Kidney tubule cell (primary cell): ENCODE data around the gene GAA.
A peak's percentile ranks its signal among the peaks of the same experiment; 100 is the strongest.
"Not testable (repeated sequence)": the region's sequence is repeated elsewhere in the genome, so short reads cannot be mapped to it uniquely, and the experiment has no call there.

ENCODE experiments used
- DNase-seq: peaks from one replicate; pipeline ENCODE4 v3.0.0-alpha.2; 2018; ENCODE audit warnings: low spot score

The GAA gene

DNA sequence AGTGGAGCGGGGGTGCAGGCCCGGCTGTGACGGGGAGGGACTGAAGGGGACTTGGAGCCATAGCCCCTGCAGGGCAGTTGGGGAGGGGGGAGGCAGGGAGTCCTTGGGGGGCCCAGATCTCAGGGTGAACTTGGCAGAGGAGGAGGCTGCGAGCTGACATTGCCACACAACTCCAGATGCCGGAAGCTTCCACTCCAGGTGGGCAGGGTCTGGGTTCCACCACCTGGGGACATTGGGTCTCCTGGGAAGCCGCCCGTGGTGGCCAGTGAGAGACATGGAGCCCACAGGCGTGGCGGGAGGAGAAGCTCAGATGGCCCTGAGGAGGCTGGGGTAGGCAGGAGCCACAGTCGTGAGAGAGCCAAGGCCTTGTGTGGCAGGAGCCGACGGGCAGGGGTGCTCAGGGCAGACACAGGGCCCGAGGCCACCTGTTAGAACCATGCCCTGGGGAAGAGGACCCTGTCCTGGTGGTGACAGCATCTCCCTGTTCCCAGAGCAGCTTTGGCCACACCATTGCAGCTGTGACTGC, 18.2 kb upstream of the GAA start:
- DNase-seq = no peak

DNA sequence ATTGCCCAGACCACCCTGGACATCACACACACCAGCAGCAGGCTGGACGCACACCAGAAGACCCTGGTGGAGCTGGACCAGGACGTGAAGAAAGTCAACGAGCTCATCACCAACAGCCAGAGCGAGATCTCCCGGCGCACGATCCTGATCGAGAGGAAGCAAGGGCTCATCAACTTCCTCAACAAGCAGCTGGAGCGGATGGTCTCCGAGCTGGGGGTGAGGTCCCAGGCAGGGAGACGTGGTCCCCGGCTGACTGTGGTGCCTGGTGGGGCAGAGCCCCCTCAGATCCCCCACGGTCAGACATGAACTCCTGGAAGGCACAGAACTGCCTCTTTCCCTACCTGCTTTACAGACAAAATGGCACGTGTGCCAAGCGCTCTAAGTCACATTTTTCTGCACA, 16.6 kb upstream of the GAA start:
- DNase-seq = no peak

DNA sequence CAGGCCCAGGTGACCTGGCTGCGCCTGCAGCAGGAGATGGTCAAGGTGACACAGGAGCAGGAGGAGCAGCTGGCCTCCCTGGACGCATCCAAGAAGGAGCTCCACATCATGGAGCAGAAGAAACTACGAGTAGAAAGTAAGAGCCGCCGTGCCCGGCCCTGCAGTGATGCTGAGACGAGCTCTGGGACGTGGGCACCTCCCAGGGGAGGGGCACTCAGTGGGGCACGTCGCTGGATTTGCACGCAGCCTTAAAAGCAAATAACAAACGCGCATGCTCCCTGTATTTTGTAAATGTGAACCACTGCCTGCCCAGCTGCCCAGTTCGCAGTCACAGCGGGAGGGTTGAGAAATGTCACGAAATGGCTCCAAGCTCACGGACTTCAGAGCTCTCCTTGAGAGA, 15.3 kb upstream of the GAA start:
- DNase-seq = no peak

DNA sequence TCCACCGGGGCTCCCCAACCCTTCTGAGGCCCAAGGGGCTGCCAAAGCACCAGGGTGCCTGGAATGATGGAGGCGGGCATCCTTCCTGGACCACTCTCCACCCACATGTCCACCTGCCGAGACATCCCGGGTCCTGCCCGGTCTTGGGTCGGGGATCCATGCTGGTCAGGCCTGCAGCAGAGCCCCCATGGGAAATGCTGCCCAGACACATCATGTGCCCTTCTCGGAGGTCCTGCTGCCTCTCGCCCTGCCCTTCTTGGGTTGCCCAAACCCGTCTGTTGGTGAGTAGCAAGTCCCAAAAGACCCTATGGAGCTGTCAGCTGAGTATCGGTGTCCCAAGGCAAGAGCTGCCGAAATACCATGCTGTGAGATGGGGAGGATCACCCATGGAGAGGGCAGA, 14.8 kb upstream of the GAA start:
- no peak for DNase-seq

DNA sequence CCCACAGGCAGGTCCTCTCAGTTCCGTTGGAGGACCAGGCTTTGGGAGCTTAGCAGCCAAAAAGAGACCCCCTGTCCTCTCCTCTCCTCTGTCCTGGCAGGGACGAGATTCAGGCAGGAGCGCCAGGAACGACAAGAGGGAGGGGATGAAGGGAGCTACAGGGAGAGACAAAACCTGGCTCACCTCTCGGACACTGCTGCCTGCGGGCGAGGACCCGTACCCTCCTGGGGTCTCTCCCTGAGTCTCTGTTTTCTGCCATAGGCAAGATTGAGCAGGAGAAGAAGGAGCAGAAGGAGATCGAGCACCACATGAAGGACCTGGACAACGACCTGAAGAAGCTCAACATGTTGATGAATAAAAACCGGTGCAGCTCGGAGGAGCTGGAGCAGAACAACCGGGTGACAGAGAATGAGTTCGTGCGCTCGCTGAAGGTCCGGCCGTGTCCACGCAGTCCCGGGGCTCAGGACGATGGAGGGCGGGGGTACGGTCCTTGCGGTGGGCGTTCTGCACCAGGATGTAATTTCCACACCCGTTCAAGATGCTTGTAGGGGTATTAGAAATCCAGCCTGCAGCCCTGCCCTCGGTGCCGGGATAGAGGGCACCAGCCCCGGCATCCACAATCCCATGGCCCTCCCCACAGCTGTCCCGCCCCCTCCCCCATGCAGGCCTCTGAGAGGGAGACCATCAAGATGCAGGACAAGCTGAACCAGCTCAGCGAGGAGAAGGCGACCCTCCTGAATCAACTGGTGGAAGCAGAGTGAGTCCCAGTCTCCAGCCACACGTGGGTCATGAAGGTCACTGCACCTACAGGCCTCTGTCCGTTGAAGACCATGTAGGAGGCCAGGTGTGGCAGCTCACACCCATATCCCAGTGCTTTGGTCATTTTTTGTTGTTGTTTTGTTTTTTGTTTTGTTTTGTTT, 13.8 kb upstream of the GAA start:
- DNase-seq = no peak

DNA sequence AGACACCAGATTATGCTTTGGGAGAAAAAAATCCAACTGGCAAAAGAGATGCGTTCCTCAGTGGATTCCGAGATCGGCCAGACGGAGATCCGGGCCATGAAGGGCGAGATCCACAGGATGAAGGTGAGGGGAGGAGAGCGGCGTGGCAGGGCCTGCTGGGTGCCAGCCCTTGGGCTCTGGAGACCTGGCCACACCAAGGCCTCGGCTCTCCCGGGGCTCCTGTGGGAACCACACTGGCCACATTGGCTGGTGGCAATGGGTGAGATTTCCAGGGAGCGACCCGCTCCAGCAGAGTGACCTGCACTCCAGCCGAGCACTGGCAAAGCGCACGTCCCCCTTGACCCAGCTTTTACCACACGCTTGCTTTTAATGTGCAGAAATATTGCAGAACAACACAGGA, 11.6 kb upstream of the GAA start:
- DNase-seq = no peak

DNA sequence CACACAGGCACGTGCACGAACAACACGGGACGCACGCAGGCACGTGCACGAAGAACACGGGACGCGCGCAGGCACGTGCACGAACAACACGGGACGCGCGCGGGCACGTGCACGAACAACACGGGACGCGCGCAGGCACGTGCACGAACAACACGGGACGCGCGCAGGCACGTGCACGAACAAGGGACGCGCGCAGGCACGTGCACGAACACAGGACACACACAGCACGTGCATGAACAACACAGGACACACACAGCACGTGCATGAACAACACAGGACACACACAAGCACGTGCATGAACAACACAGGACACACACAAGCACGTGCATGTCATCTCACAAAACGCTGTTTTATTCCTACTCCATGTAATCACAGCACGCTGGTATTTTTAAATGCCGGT, 11.2 kb upstream of the GAA start:
- DNase-seq = not testable (repeated sequence)

DNA sequence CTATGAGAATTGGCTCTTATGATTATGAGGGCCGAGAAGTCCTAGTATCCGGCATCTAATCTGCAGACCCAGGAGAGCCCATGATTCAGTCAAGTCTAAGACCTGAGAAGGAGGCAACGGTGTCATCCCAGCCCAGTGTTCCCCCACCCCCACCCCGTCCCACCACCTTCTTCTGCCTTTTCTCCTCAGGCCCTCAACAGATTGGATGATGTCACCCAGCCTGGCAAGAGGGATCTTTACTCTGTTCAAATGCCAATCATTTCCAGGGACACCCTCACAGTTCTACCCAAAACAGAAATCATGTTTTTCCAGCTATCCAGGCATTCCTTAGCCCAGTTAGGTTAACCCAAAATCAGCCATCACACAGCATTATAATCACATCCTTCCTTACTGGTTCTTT, 10.0 kb upstream of the GAA start:
- DNase-seq = no peak

DNA sequence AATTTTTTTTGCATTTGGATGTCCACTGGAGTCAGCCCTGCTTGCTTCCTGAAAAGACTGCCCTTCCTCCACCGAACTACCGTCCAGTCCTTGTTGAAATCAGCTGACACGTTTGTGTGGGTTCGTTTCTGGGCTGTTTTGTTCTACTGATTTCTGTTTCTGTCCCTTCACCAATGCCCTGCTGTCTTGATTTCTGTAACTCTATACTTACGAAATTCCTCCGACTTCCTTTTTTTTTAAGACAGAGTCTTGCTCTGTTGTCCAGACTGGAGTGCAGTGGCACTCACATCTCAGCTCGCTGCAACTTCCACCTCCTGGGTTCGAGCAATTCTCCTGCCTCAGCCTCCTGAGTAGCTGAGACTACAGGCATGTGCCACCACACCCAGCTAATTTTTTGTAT, 8.4 kb upstream of the GAA start:
- no peak for DNase-seq

DNA sequence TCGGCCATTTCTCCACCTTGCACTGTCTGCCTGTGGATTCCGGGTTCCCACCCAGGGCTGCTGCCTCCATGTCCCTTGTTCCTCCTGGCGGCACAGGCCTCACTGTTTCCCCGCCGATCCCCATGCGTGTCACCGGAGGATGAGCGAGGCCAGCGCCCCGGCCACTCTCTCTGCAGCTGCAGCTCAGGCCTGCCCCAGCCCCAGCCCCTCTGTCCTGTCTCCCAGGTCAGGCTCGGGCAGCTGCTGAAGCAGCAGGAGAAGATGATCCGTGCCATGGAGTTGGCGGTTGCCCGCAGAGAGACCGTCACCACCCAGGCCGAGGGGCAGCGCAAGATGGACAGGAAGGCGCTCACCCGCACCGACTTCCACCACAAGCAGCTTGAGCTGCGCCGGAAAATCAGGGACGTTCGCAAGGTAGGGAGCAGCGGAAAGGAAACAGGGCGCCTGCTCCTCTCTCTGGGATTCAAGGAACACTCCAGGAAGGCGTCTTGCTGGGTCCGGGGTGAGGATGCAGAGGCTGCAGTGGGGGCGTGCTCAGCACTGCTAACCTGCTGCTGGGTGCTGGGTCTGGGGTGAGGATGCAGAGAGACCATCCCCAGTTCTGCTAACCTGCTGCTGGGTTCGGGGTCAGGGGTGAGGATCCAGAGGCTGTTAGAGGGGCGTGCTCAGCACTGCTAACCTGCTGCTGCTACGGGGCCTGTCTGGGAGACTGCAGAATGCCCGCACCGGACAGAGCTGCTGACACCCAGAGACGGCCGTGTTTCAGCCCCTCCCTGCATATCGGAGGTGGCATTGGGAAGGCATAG, 6.1 kb upstream of the GAA start:
- no peak for DNase-seq

DNA sequence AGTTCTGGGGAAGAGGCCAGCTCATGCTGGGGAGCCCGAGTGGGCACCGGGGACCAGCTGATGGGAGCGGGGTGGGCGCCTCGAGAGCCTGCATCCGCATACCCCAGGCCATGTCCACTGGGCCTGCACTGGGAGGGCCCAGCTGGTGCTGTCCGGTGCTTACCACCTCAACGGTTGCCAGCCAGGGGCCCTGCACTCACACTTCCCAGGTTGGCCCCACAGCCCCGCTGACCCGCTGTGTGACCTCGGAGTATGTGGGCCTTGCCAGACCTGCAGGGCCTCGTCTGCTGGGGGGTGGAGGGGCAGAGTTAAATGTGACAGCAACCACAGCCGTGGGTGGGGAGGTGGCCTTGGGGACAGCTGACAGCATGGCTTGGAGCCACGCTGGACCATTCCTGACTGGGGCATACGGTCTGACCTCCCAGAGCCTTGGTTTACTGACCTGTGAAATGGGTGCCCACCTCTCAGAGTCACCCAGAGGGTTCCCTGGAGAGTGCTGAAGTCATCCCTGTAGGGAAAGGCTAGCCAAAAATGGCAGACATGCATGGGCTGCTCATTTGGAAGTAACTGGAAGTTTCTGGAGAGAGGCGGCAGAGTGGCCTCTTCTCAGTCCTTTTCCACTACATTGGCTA, 5.4 kb upstream of the GAA start:
- DNase-seq = no peak

DNA sequence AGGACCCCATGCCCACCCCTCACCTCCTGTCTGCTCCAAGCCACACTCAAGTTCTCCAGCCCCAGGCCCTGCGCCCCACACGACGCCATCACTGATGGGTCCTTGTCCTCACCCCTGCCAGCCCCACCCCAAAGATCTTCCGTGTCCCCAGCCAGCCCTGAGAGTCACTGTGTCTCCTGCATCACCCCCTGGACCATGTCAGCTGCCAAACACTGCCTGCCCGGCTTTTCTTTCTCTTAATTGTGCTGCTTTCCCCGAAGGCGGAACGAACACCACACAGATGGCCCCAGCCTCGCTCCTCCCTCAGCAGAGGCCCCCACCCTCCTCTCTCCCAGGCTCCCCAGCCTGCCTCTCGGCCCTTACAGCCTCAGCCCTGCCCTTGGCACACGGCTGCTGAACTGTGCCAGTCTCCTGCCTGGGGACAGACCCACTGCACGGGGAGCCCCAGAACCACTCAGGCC, 4.8 kb upstream of the GAA start:
- no peak for DNase-seq

DNA sequence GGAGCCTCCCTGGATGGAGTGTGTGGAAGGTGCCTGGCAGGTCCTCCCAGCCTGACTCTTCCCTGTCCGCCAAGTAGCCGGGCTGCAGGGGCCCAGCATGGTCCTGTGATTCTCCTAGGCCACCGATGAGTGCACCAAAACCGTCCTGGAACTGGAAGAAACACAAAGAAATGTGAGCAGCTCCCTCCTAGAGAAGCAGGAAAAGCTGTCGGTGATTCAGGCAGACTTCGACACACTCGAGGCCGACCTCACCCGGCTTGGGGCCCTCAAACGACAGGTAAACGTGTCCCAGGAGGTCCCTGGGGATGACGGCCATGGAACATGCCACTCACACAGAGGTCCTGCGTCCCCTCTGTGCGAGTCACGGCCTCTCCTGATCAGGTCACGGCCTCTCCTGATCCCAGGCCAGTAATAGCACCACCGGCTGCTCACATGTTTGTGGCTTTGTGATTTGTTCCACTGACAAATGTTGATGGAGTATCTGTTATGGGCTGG, 4.2 kb upstream of the GAA start:
- no peak for DNase-seq

DNA sequence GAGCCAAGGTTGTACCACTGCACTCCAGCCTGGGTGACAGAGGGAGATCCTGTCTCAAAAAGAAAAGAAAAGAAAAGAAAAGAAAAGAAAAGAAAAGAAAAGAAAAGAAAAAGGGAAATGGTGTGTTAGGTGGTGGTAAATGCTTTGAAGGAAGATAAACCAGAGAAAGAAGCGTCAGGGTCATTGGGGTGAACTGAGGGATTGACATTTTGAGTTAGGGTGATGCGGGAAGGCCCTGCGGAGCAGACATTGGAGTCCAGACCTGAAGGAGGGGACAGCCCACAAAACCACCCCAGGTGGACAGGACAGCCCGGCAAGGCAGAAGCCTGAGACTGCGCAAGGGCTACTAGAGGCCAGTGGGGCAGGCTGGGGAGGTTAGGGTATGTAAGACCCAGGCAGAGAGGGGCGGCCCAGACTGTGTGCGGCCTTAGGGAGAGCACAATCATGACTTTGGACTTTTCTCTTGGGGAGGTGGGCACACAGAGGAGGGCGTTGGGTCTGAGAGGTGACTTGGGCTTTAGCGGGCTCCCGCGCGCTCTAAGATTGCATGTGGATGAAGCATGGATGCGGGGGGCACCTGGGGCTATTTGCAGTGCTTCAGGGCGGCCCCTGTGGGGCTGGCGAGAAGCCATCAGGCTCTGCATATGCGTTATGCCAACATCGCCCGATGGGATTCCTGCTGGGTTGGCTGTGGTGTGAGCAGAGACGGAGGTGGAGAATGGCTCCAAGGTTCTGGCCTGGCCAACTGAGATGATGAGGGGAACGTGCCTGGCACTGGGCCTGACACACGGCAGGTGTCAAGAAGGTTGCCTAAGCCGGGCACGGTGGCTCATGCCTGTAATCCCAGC, 3.3 kb upstream of the GAA start:
- no peak for DNase-seq

DNA sequence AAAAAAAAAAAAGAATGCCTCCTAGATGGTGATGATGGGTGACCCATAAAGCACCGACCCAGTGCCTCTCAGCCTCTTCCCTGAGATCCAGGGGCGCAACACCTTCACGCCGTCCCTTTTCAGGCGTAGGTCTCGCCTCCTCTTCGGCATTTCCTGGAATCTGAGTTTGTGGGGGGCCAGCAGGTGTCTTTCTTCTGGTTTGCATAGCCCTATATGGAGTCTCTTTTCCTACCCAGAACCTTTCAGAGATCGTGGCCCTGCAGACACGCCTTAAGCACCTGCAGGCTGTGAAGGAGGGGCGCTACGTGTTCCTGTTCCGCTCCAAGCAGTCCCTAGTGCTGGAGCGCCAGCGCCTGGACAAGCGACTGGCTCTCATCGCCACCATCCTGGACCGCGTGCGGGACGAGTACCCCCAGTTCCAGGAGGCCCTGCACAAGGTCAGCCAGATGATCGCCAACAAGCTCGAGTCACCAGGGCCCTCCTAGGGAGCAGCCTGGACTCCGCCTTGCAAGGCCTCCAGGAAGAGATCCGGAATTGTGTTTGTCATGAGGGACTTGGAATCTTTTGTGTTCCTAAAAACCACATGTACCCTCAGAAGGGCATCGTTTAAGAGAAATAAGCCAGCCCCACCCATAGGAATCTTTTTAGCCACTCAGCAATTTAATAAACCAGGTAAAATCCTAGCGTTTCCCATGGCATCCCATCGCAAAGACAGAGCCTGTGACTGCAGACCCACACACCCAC, 1.9 kb upstream of the GAA start:
- no peak for DNase-seq

DNA sequence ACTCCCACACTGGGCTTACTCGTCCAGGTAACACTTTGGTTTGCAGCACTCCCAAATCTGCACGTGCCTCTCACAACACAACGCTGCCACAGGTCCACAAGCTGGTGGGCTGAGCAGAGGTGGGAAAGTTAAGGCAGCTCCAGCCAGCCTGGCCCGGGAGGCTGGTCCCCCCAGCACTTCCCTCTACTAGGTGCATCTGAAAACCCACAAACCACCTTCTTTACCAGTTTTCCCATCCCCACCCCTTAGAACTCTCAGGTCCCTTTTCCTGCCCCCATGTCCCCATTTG, 1.4 kb upstream of the GAA start:
- no peak for DNase-seq

DNA sequence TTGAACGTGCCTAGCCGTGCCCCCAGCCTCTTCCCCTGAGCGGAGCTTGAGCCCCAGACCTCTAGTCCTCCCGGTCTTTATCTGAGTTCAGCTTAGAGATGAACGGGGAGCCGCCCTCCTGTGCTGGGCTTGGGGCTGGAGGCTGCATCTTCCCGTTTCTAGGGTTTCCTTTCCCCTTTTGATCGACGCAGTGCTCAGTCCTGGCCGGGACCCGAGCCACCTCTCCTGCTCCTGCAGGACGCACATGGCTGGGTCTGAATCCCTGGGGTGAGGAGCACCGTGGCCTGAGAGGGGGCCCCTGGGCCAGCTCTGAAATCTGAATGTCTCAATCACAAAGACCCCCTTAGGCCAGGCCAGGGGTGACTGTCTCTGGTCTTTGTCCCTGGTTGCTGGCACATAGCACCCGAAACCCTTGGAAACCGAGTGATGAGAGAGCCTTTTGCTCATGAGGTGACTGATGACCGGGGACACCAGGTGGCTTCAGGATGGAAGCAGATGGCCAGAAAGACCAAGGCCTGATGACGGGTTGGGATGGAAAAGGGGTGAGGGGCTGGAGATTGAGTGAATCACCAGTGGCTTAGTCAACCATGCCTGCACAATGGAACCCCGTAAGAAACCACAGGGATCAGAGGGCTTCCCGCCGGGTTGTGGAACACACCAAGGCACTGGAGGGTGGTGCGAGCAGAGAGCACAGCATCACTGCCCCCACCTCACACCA, 724 bp downstream of the GAA start:
- peak; percentile 39 for DNase-seq

DNA sequence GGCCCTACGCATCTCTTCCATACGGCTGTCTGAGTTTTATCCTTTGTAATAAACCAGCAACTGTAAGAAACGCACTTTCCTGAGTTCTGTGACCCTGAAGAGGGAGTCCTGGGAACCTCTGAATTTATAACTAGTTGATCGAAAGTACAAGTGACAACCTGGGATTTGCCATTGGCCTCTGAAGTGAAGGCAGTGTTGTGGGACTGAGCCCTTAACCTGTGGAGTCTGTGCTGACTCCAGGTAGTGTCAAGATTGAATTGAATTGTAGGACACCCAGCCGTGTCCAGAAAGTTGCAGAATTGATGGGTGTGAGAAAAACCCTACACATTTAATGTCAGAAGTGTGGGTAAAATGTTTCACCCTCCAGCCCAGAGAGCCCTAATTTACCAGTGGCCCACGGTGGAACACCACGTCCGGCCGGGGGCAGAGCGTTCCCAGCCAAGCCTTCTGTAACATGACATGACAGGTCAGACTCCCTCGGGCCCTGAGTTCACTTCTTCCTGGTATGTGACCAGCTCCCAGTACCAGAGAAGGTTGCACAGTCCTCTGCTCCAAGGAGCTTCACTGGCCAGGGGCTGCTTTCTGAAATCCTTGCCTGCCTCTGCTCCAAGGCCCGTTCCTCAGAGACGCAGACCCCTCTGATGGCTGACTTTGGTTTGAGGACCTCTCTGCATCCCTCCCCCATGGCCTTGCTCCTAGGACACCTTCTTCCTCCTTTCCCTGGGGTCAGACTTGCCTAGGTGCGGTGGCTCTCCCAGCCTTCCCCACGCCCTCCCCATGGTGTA, 1.5 kb downstream of the GAA start:
- DNase-seq = no peak

DNA sequence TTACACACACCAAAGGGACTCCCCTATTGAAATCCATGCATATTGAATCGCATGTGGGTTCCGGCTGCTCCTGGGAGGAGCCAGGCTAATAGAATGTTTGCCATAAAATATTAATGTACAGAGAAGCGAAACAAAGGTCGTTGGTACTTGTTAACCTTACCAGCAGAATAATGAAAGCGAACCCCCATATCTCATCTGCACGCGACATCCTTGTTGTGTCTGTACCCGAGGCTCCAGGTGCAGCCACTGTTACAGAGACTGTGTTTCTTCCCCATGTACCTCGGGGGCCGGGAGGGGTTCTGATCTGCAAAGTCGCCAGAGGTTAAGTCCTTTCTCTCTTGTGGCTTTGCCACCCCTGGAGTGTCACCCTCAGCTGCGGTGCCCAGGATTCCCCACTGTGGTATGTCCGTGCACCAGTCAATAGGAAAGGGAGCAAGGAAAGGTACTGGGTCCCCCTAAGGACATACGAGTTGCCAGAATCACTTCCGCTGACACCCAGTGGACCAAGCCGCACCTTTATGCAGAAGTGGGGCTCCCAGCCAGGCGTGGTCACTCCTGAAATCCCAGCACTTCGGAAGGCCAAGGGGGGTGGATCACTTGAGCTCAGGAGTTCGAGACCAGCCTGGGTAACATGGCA, 2.2 kb downstream of the GAA start:
- DNase-seq = no peak
